Lung (tissue), 12 donors: Measurements from ENCODE around the gene UBE2N. TPM values are rescaled to one million over a fixed set of nuclear protein-coding genes. Genes with fewer than 3 reads are reported as not detected.

Source experiments
- ATAC-seq: fragments of 200-7000 bp; cut with Tn5 transposase; one replicate; pipeline ENCODE4 v1.9.1; 2020; ENCODE audit warnings: moderate number of reproducible peaks; ENCODE audit not compliant: insufficient read depth, low FRiP score
- DNase-seq, 3 donors: peaks; one replicate each; pipeline ENCODE4 v3.0.0-alpha.2; 2013 to 2017
- H3K27ac ChIP-seq, 2 donors: one replicate each; pipeline ENCODE4 v1.5.1; 2013; ENCODE audit warnings: mild to moderate bottlenecking in 2 of 2, moderate library complexity in 2 of 2, control low read depth in 1 of 2, inconsistent platforms in 1 of 2, low read depth in 1 of 2, low read length in 1 of 2
- H3K27me3 ChIP-seq, 3 donors: one replicate each; pipeline ENCODE4 v1.5.1; 2013; ENCODE audit warnings: low read length in 2 of 3; ENCODE audit not compliant: control insufficient read depth in 3 of 3, insufficient read depth in 3 of 3
- H3K36me3 ChIP-seq, 4 donors: one replicate each; pipeline ENCODE4 v1.5.1; 2013; ENCODE audit warnings: low read length in 4 of 4, mild to moderate bottlenecking in 1 of 4, moderate library complexity in 1 of 4; ENCODE audit not compliant: control insufficient read depth in 4 of 4, insufficient read depth in 4 of 4
- H3K4me1 ChIP-seq, 5 donors: one replicate each; pipeline ENCODE4 v1.5.1; 2013; ENCODE audit warnings: low read length in 5 of 5, mild to moderate bottlenecking in 2 of 5, moderate library complexity in 1 of 5; ENCODE audit not compliant: control insufficient read depth in 5 of 5, insufficient read depth in 5 of 5
- H3K4me3 ChIP-seq: one replicate; pipeline ENCODE4 v1.5.1; 2013; ENCODE audit warnings: mild to moderate bottlenecking, control low read depth, moderate library complexity
- H3K9ac ChIP-seq, 2 donors: one replicate each; pipeline ENCODE4 v1.5.1; 2013; ENCODE audit warnings: low read length in 2 of 2, control low read depth in 1 of 2; ENCODE audit not compliant: insufficient read depth in 1 of 2
- H3K9me3 ChIP-seq, 4 donors: one replicate each; pipeline ENCODE4 v1.5.1; 2013; ENCODE audit warnings: low read length in 3 of 4, mild to moderate bottlenecking in 1 of 4, moderate library complexity in 1 of 4; ENCODE audit not compliant: control insufficient read depth in 4 of 4, insufficient read depth in 3 of 4
- WGBS, 2 donors: extraction: QIAGEN DNeasy Blood & Tissue Kit; methylation state at CpG; one replicate each; pipeline ENCODE4 v1.1.7; 2013; 5-methylcytosine and 5-hydroxymethylcytosine counted together
- polyA plus RNA-seq, 2 donors: library from polyadenylated mRNA; stranded (reverse); fragments of 200-250 nt; gene quantifications; one replicate each; pipeline ENCODE4 v1.2.1, GENCODE V29; 2013
- total RNA-seq, 2 donors: library from RNA; depleted of rRNA in 1 of 2; stranded (reverse); fragments of >200 nt in 1 of 2; gene quantifications; one replicate each; pipeline ENCODE4 v1.2.1, GENCODE V29; 2014 to 2021
- TF ChIP-seq, protein P1 (sequence below): IDR thresholded peaks from 2 replicates; pipeline ENCODE4 v1.5.1; 2012; ENCODE audit warnings: mild to moderate bottlenecking; ENCODE audit errors: control extremely low read depth, extremely low read depth
- donor health status: control.
- donor health status: control.
- donor health status: Bipolar disorder and iron deficiency.
- donor health status: healthy.
- donor health status: DM: yes; HTN: yes; CAD: no.

Gene UBE2N
- total and polyA plus RNA-seq, 4 donors = 65.1 to 89.4 (median 79.8) TPM

DNA sequence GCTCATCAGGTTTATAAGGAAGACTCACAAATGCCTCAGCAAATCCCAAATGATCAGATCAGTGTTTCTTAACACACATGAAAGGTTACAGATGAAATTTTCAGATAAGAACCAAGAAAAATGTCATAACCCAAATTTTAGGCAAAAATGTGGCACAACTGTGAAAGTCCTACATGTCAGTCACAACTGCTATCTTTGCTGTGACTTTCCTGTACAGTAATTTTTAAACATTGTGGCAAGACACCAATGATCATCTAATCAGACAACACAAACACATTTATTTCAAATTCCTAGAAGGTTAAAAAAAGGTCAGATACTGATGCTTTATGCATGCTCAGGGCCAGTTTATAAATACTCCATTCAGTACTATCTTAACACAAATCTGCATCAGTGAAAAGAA, 32.9 kb downstream of the UBE2N start:
- Histone ChIP-seq H3K9me3 (no peaks in the 10 kb centered on the region), H3K4me3 (no peak overlapping the region), H3K4me1 (peaks cover 4 to 17% (median 8%) of the 10 kb centered on the region in 5 donors), H3K27me3 (no peaks in the 10 kb centered on the region), H3K36me3 (peaks cover 2 to 24% (median 7%) of the 10 kb centered on the region in 4 donors), H3K27ac (no peak overlapping the region), H3K9ac (peak overlapping the region in 1 of 2 donors; percentile 3)
- no peak for ATAC-seq
- DNase-seq = no peak
- TF ChIP-seq, protein P1, sequence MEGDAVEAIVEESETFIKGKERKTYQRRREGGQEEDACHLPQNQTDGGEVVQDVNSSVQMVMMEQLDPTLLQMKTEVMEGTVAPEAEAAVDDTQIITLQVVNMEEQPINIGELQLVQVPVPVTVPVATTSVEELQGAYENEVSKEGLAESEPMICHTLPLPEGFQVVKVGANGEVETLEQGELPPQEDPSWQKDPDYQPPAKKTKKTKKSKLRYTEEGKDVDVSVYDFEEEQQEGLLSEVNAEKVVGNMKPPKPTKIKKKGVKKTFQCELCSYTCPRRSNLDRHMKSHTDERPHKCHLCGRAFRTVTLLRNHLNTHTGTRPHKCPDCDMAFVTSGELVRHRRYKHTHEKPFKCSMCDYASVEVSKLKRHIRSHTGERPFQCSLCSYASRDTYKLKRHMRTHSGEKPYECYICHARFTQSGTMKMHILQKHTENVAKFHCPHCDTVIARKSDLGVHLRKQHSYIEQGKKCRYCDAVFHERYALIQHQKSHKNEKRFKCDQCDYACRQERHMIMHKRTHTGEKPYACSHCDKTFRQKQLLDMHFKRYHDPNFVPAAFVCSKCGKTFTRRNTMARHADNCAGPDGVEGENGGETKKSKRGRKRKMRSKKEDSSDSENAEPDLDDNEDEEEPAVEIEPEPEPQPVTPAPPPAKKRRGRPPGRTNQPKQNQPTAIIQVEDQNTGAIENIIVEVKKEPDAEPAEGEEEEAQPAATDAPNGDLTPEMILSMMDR = no peak

DNA sequence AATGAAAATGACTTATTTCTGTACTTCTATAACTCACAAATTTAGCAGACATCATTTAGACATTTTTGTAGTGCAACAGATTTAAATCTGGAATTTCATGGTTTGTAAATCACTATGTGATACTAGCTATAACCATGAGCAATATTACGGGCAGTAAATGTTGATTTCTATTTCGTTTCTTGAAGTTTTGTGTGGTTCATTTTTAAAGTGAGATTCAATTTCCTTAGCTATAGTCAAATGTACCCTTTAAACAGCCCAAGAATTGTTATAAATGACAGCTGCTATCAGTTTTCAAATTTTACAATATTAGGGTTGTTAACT, 33.8 kb downstream of the UBE2N start:
- H3K4me1 ChIP-seq = peaks cover 0 to 13% (median 4%) of the 10 kb centered on the region in 5 donors
- peaks cover 2 to 24% (median 7%) of the 10 kb centered on the region in 4 donors for H3K36me3 ChIP-seq
- 89 to 90% methylated on average over 2 of the region's 2 CpGs for WGBS, 2 donors
- H3K27ac ChIP-seq = no peak overlapping the region
- ATAC-seq (no peak), DNase-seq (no peak)
- TF ChIP-seq, protein P1 = no peak
- no peak overlapping the region for H3K4me3 ChIP-seq
- H3K27me3 ChIP-seq = no peaks in the 10 kb centered on the region
- no peaks in the 10 kb centered on the region for H3K9me3 ChIP-seq
- no peak overlapping the region for H3K9ac ChIP-seq

DNA sequence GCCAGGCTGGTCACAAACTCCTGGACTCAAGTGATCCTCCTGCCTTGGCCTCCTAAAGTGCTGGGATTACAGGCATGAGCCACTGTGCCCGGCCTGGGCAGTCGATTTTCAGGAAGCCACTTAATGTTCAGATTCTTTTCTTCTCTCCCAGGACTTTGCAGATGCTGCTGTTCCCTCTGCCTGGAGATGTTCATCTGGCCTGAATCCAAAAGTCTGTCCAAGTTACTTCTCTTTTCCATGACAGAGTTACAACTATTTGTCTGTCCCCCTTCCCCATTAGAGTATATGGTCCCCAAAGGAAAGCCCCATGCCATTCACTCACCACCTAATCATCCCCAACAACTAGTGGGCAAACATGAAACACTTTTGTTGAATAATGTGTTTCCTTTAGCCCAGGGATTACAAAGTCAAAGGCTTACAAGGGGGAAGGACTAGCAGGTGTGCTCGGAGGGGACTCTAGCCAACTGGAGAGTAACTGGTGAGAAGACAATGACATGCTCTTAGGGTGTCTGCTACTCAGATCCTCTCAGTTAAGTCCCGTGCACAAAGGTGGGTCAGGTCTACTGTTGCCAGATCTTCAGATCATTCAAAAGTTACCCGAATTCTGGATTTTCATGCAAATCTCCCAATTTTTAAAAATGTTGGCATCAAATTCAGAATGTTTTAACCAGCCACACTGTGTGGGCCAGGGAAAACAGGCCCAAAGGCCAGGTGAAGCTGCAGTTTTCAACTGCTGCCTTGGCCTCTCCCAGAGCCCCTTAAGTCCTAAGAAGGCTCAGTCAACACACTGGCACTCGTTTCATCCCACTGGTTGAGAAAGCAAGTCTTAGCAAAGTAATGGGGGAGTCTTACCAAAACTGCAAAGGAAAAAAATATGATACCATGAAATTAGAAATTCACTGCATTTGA, 34.4 kb downstream of the UBE2N start:
- DNase-seq (no peak), ATAC-seq (no peak)
- H3K4me3 ChIP-seq = no peak overlapping the region
- no peaks in the 10 kb centered on the region for H3K9me3 ChIP-seq
- H3K27me3 ChIP-seq = no peaks in the 10 kb centered on the region
- no peak overlapping the region for H3K27ac ChIP-seq
- 78 to 85% methylated on average over 6 of the region's 6 CpGs for WGBS, 2 donors
- H3K4me1 ChIP-seq = peaks cover 0 to 12% (median 4%) of the 10 kb centered on the region in 5 donors
- H3K9ac ChIP-seq = no peak overlapping the region
- H3K36me3 ChIP-seq = peaks cover 2 to 26% (median 10%) of the 10 kb centered on the region in 4 donors
- TF ChIP-seq, protein P1 = no peak
